B cell (primary cell): Measurements from ENCODE around the gene TENT5A. TPM values are rescaled to one million over a fixed set of nuclear protein-coding genes. Genes with fewer than 3 reads are reported as not detected.
"Not testable (repeated sequence)": the region's sequence is repeated elsewhere in the genome, so short reads cannot be mapped to it uniquely, and the experiment has no call there.

Source experiments
- ATAC-seq: fragments of 200-7000 bp; cut with Tn5 transposase; one replicate; pipeline ENCODE4 v1.10.0; 2021; ENCODE audit warnings: low read depth, mild to moderate bottlenecking, moderate number of reproducible peaks, moderate library complexity
- CTCF ChIA-PET: fragments of 350-600 bp; sonication (Branson Sonifier 250); formaldehyde crosslinking; loops from one replicate; lab custom pipeline; 2021; ENCODE audit warnings: antibody characterized with exemption, inconsistent platforms; lab: Charles Lee
- POLR2A ChIA-PET: fragments of 350-600 bp; sonication (Branson Sonifier 250); formaldehyde crosslinking; loops from one replicate; lab custom pipeline; 2021; ENCODE audit warnings: antibody characterized with exemption; lab: Charles Lee
- DNase-seq: peaks from one replicate; pipeline ENCODE4 v3.0.0; 2013
- H2AFZ ChIP-seq: 2 replicates; pipeline ENCODE4 v1.6.1; 2012; ENCODE audit warnings: mild to moderate bottlenecking, low read depth, low read length; ENCODE audit not compliant: insufficient read depth, poor library complexity, severe bottlenecking
- H3K27ac ChIP-seq, 2 donors: 1 replicate in 1 of 2; 2 replicates in 1 of 2; pipeline ENCODE4 v1.5.1; 2012 to 2013; ENCODE audit warnings: low read length in 2 of 2, mild to moderate bottlenecking in 2 of 2, moderate library complexity in 1 of 2
- H3K27me3 ChIP-seq, 4 experiments: fragments of 200-600 bp in 1 of 4; sonication (generic) in 1 of 4; replicated peaks in 1 of 4; 1 replicate in 2 of 4; 2 replicates in 2 of 4; pipeline versions ENCODE4 v1.6.1 to v1.7.0; 2013 to 2016; ENCODE audit warnings: low read length in 3 of 4, mild to moderate bottlenecking in 2 of 4, mixed read lengths in 1 of 4, moderate library complexity in 1 of 4; ENCODE audit not compliant: insufficient read depth in 4 of 4, control insufficient read depth in 3 of 4; ENCODE audit errors: control extremely low read depth in 1 of 4
- H3K36me3 ChIP-seq, 2 experiments: replicated peaks in 1 of 2; 1 replicate in 1 of 2; 2 replicates in 1 of 2; pipeline versions ENCODE4 v1.6.1 to v1.7.1; 2013; ENCODE audit warnings: low read length in 1 of 2; ENCODE audit not compliant: insufficient read depth in 2 of 2, control insufficient read depth in 1 of 2; ENCODE audit errors: control extremely low read depth in 1 of 2, extremely low read depth in 1 of 2
- H3K4me1 ChIP-seq, 2 donors: fragments of 200-600 bp in 1 of 2; sonication (generic) in 1 of 2; 1 replicate in 1 of 2; 2 replicates in 1 of 2; pipeline versions ENCODE4 v1.5.1 to v1.6.1; 2013 to 2017; ENCODE audit warnings: low read length in 2 of 2; ENCODE audit not compliant: control insufficient read depth in 2 of 2, insufficient read depth in 2 of 2
- H3K4me2 ChIP-seq: replicated peaks from 2 replicates; pipeline ENCODE3; 2012; ENCODE audit warnings: mild to moderate bottlenecking, low read depth, low read length; ENCODE audit not compliant: poor library complexity, severe bottlenecking
- H3K4me3 ChIP-seq, 5 experiments: fragments of 200-600 bp in 1 of 5; sonication (generic) in 1 of 5; 1 replicate in 3 of 5; 2 replicates in 2 of 5; pipeline versions ENCODE4 v1.5.1 to v1.7.0; 2011 to 2016; ENCODE audit warnings: low read length in 4 of 5, mild to moderate bottlenecking in 4 of 5, low read depth in 2 of 5, control low read depth in 1 of 5, moderate library complexity in 1 of 5; ENCODE audit not compliant: insufficient read depth in 1 of 5; ENCODE audit errors: control extremely low read depth in 1 of 5, extremely low read depth in 1 of 5
- H3K79me2 ChIP-seq: fragments of 200-600 bp; sonication (generic); one replicate; pipeline ENCODE4 v1.6.0; 2016; ENCODE audit warnings: low read length; ENCODE audit not compliant: control insufficient read depth, insufficient read depth
- H3K9ac ChIP-seq: fragments of 200-600 bp; sonication (generic); 2 replicates; pipeline ENCODE4 v1.6.1; 2017; ENCODE audit warnings: mild to moderate bottlenecking, low read length, moderate library complexity
- H3K9me3 ChIP-seq, 3 donors: one replicate each; pipeline versions ENCODE4 v1.6.1 to v1.7.1; 2013; ENCODE audit warnings: low read length in 2 of 3; ENCODE audit not compliant: control insufficient read depth in 2 of 3, insufficient read depth in 1 of 3; ENCODE audit errors: control extremely low read depth in 1 of 3
- H4K20me1 ChIP-seq: 2 replicates; pipeline ENCODE4 v1.6.0; 2012; ENCODE audit warnings: mild to moderate bottlenecking, low read length; ENCODE audit not compliant: insufficient read depth, control insufficient read depth, poor library complexity, severe bottlenecking
- H3K27ac Mint-ChIP-seq: one replicate; pipeline ENCODE4 v1.8.0; 2021; ENCODE audit warnings: mixed read lengths
- H3K27me3 Mint-ChIP-seq: one replicate; pipeline ENCODE4 v1.8.0; 2021; ENCODE audit warnings: mixed read lengths
- H3K4me1 Mint-ChIP-seq: one replicate; pipeline ENCODE4 v1.8.0; 2021; ENCODE audit warnings: mixed read lengths
- H3K4me3 Mint-ChIP-seq: one replicate; pipeline ENCODE4 v1.8.0; 2021; ENCODE audit warnings: mixed read lengths
- H3K9me3 Mint-ChIP-seq: one replicate; pipeline ENCODE4 v1.8.0; 2022; ENCODE audit warnings: mixed read lengths; ENCODE audit not compliant: insufficient read depth
- CTCF ChIP-seq: fragments of 200-600 bp; IDR thresholded peaks from one replicate; pipeline ENCODE4 v1.8.0; 2022; ENCODE audit warnings: antibody characterized with exemption, mild to moderate bottlenecking
- EZH2 ChIP-seq: IDR thresholded peaks from 2 replicates; pipeline ENCODE4 v1.6.1; 2012; ENCODE audit warnings: borderline replicate concordance, low read depth, mild to moderate bottlenecking, moderate library complexity, low read length; ENCODE audit not compliant: insufficient read depth, poor library complexity, severe bottlenecking
- WGBS: methylation state at CpG from one replicate; pipeline ENCODE4 v1.1.5; 2013; ENCODE audit warnings: missing lambda C conversion rate; ENCODE audit not compliant: insufficient coverage; 5-methylcytosine and 5-hydroxymethylcytosine counted together
- intact Hi-C: fragments of 100-400 bp; cut with micrococcal nuclease; formaldehyde crosslinking; loops from one replicate; pipeline ENCODE4 v1.10.0; 2022
- polyA plus RNA-seq: library from polyadenylated mRNA; depleted of rRNA; stranded (reverse); fragments of >200 nt; gene quantifications from 2 replicates; pipeline ENCODE4 v1.2.3, GENCODE V29; 2012
- total RNA-seq, 2 donors: library from RNA; stranded (reverse); fragments of 120-200 nt in 1 of 2; gene quantifications; 1 replicate in 1 of 2; 2 replicates in 1 of 2; pipeline versions ENCODE4 v1.2.3 to v1.2.4, GENCODE V29; 2013 to 2022

The TENT5A gene
- total and polyA plus RNA-seq, 2 donors (not counting 1 experiment from before 2014, with no cell fraction given): 3.9 to 9.4 TPM

GRCh38 chr6:81781624-81782023, 29.1 kb upstream of the TENT5A start:
- DNase-seq (no peak), ATAC-seq (no peak)
- no peak overlapping the region for H3K4me2 ChIP-seq
- H4K20me1 ChIP-seq: no peaks in the 10 kb centered on the region
- TF ChIP-seq EZH2 (no peak), CTCF (no peak)
- H3K9ac ChIP-seq: no peak overlapping the region
- no peaks in the 10 kb centered on the region for H3K27me3 ChIP-seq
- no CpG with 5 or more reads among the region's 2 CpGs for WGBS
- intact Hi-C loops: no loop called here
- Mint-ChIP-seq H3K27ac (no peak overlapping the region), H3K4me3 (no peak overlapping the region), H3K9me3 (peaks cover 3% of the 10 kb centered on the region), H3K4me1 (no peaks in the 10 kb centered on the region), H3K27me3 (peaks cover 16% of the 10 kb centered on the region)
- ChIA-PET POLR2A (no interaction called here), CTCF (interaction anchor here (0.6 kb wide), 1 partner anchor 634 kb away, joined by 3 read pairs; no protein-coding TSS in a partner anchor)
- no peak overlapping the region for H3K4me3 ChIP-seq
- H3K4me1 ChIP-seq: no peaks in the 10 kb centered on the region
- no peak overlapping the region for H2AFZ ChIP-seq
- H3K9me3 ChIP-seq: peaks cover 0 to 1% (median 0%) of the 10 kb centered on the region in 3 donors
- H3K27ac ChIP-seq: no peak overlapping the region
- no peaks in the 10 kb centered on the region for H3K36me3 ChIP-seq
- no peaks in the 10 kb centered on the region for H3K79me2 ChIP-seq

GRCh38 chr6:81777586-81778268, 25.2 kb upstream of the TENT5A start:
- H3K9me3 Mint-ChIP-seq: no peaks in the 10 kb centered on the region
- ATAC-seq (no peak), DNase-seq (no peak)
- no peak overlapping the region for H2AFZ ChIP-seq
- H3K4me1 Mint-ChIP-seq: no peaks in the 10 kb centered on the region
- peaks cover 16% of the 10 kb centered on the region for H3K27me3 Mint-ChIP-seq
- no peak overlapping the region for H3K4me3 Mint-ChIP-seq
- peaks cover 0 to 1% (median 0%) of the 10 kb centered on the region in 3 donors for H3K9me3 ChIP-seq
- no peaks in the 10 kb centered on the region for H3K4me1 ChIP-seq
- H3K27ac ChIP-seq: no peak overlapping the region
- no peak overlapping the region for H3K4me3 ChIP-seq
- H3K27ac Mint-ChIP-seq: no peak overlapping the region
- TF ChIP-seq CTCF (no peak), EZH2 (no peak)
- no peaks in the 10 kb centered on the region for H3K36me3 ChIP-seq
- ChIA-PET CTCF (no interaction called here), POLR2A (no interaction called here)
- H3K4me2 ChIP-seq: no peak overlapping the region
- no peaks in the 10 kb centered on the region for H4K20me1 ChIP-seq
- WGBS: no CpG with 5 or more reads among the region's 2 CpGs
- no peak overlapping the region for H3K9ac ChIP-seq
- intact Hi-C loops: no loop called here
- H3K27me3 ChIP-seq: no peaks in the 10 kb centered on the region
- H3K79me2 ChIP-seq: no peaks in the 10 kb centered on the region

- H3K9me3 ChIP-seq, H3K9me3 Mint-ChIP-seq, H3K4me1 Mint-ChIP-seq, H3K27ac ChIP-seq, H4K20me1 ChIP-seq, H3K4me2 ChIP-seq, H3K4me3 Mint-ChIP-seq, CTCF ChIA-PET, H3K36me3 ChIP-seq, H3K79me2 ChIP-seq, H2AFZ ChIP-seq, H3K9ac ChIP-seq, POLR2A ChIA-PET, DNase-seq, H3K27me3 ChIP-seq, ATAC-seq, H3K4me1 ChIP-seq, H3K27ac Mint-ChIP-seq, H3K4me3 ChIP-seq, intact Hi-C loops: not testable (repeated sequence)
- H3K27me3 Mint-ChIP-seq: peaks cover 11% of the 10 kb centered on the region
- WGBS: 100% methylated on average over 2 of the region's 4 CpGs
Observed at GRCh38 chr6:81776219-81776618, 23.7 kb upstream of the TENT5A start.
